NCI-H524 (cell line): ENCODE measurements around the gene GADD45B.
"Not testable (repeated sequence)": the region's sequence is repeated elsewhere in the genome, so short reads cannot be mapped to it uniquely, and the experiment has no call there.

Experiments
- DNase-seq, 2 experiments: peaks; one replicate each; lab custom pipeline; 2025; lab: John Stamatoyannopoulos, UW

The GADD45B gene

DNA sequence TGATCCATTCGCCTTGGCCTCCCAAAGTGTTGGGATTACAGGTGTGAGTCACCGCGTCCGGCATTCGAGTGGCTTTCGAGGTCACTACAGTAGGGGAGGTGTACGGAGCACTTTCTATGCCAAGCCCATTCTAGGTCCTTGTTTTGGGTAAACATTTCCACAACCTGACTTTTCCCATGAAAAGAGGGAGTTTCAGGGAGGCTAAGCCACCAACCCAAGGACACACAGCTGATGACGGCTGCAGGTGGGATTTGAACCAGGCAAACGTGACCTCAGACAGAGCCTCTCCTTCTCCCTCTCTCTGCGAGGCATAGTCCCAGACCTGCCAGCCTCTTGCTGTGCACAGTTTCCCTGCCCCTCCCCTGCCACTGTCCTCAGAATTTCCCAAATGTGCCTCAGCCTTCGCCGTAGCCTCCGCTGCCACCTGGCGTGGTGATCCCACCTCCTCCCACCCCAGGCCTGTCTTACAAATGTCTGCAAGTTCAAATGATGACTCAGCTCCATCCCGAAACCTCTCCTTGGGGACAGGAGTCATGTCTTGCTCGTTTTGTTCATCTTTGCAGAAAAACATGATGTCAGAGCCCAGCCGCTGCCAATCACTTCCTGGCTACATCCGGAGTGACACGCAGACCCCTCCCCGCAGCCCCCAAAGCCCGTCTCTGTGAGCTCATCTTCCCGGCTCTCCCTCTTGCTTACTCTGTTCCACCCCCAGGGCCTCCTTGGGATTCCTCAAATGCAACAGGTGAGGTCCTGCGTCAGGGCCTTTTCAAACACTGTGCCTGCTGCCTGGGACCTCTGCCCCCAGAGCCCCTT, 6.6 kb upstream of the GADD45B start:
- DNase-seq, result peak in 1 of 2 experiments; percentile 47

DNA sequence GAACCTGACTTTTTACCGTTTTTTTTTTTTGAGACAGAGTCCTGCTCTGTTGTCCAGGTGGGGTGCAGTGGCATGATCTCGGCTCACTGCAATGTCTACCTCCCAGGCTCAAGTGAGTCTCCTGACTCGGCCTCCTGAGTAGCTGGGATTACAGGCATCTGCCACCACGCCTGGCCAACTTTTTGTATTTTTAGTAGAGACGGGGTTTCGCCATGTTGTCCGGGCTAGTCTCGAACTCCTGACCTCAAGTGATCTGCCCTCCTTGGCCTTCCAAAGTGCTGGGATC, 6.1 kb upstream of the GADD45B start:
- DNase-seq, result not testable (repeated sequence)

DNA sequence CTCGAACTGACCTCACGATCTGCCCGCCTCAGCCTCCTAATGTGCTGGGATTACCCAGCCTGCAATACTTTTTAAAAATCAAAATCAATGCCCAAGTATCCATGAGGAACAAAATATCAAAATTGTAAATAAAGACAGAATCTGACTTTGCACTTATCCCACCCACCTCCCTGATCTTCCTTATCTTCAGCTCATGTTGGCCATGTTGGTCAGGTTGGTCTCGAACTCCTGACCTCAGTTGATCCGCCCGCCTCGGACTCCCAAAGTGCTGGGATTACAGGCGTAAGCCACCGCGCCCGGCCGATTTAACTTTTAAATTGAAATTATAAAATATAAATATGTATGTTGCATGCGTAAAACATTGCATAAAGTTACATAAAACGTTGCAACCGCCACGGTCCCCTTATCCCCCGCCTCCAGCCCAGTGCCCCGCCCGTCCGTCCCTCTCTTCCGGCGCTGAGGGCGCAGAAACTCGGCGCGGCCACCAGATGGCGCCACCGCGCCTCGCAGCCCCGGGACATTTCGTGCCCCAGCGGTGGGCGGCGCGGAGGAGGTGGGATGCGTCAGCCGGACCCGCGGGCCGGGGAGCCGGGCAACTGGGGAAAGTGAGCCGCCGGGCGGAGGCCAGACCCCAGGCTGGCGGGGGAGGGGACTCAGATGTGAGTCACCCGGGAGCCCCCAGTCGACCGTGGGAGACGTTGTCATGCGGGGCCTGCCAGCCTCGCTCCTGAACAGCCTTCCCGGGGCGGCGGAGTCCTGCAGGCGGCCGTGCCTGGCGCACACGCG, 1.5 kb upstream of the GADD45B start:
- peak; percentile 44 to 73 for DNase-seq

- DNase-seq, result no peak
Observed at GRCh38 chr19:2475018-2475701, 767 bp upstream of the GADD45B start.

DNA sequence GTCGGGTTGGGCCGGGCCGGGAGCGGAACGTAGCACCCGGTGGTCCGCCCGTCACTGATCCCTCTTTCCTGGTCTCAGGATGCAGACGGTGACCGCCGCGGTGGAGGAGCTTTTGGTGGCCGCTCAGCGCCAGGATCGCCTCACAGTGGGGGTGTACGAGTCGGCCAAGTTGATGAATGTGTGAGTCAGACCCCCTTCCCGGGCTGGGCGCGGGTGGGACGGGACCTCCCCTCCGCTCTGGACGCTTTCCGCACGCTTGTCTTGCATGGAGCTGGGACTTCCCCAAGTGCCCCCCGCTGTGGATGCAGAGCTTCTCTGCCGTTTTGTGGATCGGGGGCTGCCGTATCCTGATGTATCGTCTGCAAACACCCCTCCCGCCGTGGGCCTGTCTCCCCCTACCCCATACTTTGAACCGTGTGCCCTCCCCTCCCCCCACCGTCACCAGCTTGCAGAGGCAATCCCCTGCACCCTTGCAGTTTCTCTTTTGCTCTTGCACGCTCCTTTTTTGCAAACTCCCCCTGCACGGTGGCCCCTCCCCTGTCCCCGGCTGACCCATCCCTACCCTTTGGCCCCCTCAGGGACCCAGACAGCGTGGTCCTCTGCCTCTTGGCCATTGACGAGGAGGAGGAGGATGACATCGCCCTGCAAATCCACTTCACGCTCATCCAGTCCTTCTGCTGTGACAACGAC, 669 bp downstream of the GADD45B start:
- no peak for DNase-seq

DNA sequence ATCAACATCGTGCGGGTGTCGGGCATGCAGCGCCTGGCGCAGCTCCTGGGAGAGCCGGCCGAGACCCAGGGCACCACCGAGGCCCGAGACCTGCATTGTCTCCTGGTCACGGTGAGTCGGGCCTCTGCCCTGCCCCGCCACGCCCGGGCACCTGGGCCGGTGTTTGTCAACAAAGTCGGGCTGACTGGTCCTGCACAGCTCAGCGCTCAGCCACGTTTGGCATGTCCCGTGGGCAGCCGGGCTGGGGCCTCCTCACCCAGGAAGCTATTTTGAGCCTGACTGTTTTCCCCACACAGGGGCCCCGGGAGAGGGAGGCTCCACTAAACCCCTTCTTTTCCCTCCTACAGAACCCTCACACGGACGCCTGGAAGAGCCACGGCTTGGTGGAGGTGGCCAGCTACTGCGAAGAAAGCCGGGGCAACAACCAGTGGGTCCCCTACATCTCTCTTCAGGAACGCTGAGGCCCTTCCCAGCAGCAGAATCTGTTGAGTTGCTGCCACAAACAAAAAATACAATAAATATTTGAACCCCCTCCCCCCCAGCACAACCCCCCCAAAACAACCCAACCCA, 1.3 kb downstream of the GADD45B start:
- DNase-seq, result no peak

GRCh38 chr19:2477732-2478191, 1.8 kb downstream of the GADD45B start:
- no peak for DNase-seq

DNA sequence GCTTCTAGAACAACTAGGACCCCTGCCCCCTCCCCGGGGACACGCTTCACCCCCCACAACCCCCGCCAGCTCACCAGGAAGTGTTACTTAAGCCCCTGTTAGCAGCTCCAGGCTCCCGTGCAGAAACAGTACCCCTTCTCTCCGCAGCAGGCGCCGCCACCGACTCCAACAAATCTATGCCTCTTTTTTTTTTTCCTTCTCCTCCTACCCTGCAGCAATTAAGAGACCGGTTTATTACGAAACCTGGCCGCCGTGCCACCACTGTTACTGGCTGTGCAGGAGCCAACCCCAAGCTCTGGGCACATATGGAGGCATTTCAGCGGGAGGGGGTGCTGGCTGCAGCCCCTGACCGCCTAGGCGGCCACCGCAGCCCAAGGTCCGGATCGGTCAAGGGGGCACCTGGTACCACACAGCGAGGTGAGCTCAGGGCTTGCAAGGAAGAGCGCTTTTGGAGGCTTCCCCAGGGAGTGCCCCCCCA, 2.4 kb downstream of the GADD45B start:
- peak in 1 of 2 experiments; percentile 41 for DNase-seq

- DNase-seq, result no peak
Observed at GRCh38 chr19:2478756-2479555, 3.0 kb downstream of the GADD45B start.

DNA sequence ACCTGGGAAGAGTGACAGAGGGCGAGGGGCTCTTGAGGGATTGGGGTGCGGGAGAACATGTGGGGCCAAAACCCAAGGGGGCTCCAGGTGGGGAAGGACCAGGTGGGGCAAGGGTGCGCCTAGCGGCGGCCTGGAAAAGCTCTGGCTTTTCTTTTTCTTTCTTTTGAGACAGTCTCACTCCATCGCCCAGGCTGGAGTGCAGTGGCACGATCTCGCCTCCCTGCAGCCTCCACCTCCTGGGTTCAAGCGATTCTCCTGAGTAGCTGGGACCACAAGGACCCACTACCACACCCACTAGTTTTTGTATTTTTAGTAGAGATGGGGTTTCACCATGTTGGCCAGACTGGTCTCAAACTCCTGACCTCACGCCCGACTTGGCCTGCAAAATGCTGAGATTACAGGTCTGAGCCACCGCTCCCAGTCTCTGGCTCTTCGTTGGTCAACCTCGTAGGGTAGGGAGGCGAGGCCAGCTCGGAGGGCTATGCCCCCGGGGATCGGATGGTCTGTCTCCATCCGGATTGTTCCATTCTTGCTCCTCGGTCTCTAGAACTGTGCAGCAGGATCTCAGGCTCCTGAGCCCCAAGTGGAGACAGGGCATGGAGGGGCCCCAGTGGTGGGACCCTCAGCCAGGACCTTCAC, 3.7 kb downstream of the GADD45B start:
- no peak for DNase-seq

GRCh38 chr19:2481466-2481865, 5.5 kb downstream of the GADD45B start:
- no peak for DNase-seq

- no peak for DNase-seq
Observed at GRCh38 chr19:2482354-2483038, 6.6 kb downstream of the GADD45B start.

DNA sequence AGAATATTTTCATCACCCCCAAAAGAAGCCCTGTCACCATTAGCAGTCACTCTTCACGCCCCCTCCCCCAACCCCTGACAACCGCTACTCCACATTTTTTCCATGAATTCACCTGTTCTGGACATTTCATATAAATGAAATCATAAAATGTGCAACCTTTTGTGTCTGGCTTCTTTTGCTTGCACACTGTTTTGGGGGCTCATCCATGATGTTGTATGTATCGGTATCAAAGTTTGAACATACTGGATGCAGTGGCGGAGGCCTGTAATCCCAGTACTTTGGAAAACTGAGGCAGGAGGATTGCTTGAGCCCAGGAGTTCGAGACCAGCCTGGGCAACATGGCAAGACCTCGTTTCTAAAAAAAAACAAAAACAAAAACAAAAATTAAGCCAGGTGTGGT, 7.2 kb downstream of the GADD45B start:
- no peak for DNase-seq

DNA sequence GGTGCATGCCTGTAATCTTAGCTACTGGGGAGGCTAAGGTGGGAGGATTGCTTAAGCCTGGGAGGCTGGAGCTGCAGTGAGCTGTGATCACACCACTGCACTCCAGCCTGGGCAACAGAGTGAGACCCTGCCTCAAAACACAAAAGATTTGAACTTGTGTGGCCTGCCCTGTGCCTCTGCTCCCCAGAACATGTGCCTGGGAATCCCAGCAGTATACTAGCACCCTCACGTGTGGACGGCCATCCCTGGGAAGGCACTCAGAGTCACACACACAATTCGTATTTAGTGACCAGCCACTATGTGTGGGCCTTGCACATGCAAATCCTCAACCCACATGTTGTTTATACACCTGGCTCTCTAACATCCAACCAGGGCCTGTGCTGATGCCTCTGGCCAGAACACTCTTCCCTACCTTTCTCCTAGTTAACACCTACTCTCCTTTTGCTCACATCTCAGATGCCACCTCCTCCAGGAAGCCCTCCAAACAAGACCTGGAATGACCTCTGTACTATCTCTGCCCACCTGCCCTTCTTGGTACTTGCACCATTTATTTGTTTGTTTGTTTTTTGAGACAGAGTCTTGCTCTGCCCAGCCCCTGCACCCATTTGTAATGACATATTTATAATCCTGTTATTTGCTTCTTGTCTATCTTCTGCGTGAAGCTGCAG, 7.7 kb downstream of the GADD45B start:
- no peak for DNase-seq

DNA sequence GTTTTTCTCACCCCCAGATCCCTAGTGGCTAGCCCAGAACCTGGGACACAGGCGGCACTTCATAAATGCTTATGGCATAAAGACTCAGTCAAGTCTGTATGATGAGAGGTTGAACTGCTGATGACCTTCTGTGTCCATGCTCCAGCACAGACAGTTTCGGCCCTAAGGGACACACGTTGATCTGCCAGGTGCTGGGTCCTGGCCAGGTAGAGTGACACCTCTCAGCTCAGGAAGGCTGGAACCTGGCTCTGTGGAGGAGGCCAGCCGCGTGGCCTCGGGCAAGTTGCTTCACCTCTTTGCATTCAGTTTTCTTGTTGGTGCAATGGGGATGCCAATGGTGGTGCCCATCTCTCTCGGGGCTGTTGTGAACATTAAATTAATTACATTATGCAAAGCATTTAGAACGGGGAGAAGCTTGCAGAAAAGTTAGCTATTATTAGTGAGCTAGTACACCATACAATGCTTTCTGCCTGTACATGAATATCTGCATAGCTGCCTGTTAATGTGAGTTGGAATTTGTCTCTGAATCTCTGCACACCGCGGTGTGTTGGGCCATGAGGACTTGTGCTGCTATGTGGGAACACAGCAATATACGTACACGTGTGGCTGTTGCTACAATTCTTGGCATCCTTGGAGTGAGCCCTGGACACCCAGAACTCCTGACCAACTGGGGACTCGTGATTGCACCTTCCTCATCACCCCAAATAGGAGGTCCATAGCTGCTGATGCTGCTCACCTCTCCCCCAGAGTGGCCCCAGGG, 8.4 kb downstream of the GADD45B start:
- no peak for DNase-seq

GRCh38 chr19:2485428-2485827, 9.5 kb downstream of the GADD45B start:
- no peak for DNase-seq

DNA sequence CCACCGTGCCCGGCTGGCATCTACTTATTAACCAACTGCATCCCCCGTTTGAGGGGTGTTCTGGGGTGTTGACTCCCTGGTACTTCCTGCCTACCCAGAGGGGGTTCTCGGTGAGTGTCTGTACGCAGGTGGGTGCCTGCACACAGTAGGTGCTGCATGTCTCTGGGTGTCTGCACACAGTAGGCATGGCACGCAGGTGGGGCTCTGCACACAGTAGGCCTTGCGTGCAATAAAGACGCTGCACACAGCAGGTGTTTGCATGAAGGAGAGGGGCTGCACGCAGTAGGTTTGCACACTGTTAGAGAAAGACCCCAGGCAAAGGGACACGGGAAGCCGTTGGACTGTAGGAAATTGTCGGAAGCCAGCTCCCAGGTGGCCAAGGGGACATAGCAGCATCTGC, 11.2 kb downstream of the GADD45B start:
- no peak for DNase-seq

- no peak for DNase-seq
Observed at GRCh38 chr19:2487842-2488241, 11.9 kb downstream of the GADD45B start.
